ENCODE results near the gene CYP1B1. TPM values are rescaled to one million over a fixed set of nuclear protein-coding genes. Genes with fewer than 3 reads are reported as not detected.

The CYP1B1 gene
- total RNA-seq, 1 donor from 2014 or later, result 16.9 TPM

Other genes with a start within 250 kb of the CYP1B1 start
- 6.2 TPM for gene RMDN2, start 150.9 kb downstream of the CYP1B1 start, total RNA-seq

Data from left ventricle myocardium superior (tissue), 1 donor.